ENCODE results near the gene MED10.

DNA sequence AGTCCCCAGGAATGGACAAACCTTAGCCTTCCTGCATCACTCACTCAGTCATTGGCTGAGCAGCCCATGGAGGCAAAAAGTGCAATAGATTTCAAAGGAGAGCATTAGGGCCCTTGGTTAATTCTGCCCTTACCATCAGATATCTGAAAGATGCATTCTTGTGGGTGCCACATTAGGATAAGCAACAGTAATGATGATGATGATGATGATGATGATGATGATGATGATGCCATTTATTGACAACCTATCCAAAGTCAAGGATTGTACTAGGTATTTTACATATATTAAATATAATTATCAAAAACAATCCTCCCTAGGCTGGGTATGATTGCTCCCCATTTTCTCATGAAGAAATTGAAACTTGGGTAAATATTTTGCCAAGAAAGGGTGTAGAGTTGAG is 9.6 kb upstream of the MED10 start:
- TF ChIP-seq, protein P1, sequence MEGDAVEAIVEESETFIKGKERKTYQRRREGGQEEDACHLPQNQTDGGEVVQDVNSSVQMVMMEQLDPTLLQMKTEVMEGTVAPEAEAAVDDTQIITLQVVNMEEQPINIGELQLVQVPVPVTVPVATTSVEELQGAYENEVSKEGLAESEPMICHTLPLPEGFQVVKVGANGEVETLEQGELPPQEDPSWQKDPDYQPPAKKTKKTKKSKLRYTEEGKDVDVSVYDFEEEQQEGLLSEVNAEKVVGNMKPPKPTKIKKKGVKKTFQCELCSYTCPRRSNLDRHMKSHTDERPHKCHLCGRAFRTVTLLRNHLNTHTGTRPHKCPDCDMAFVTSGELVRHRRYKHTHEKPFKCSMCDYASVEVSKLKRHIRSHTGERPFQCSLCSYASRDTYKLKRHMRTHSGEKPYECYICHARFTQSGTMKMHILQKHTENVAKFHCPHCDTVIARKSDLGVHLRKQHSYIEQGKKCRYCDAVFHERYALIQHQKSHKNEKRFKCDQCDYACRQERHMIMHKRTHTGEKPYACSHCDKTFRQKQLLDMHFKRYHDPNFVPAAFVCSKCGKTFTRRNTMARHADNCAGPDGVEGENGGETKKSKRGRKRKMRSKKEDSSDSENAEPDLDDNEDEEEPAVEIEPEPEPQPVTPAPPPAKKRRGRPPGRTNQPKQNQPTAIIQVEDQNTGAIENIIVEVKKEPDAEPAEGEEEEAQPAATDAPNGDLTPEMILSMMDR (conservative IDR thresholded peaks at IDR 0.05; ENCODE audit: low read depth in 2 of 2): no peak
- TF ChIP-seq EZH2 (IDR thresholded peaks at IDR 0.05; ENCODE audit: low read depth, unreplicated experiment) (no peak), POLR2AphosphoS5 (IDR thresholded peaks at IDR 0.05; ENCODE audit: low read depth) (no peak), ZNF114 (CRISPR knock-in tag; IDR thresholded peaks at IDR 0.05) (no peak), JUNB (IDR thresholded peaks at IDR 0.05; ENCODE audit: unreplicated experiment) (no peak), EZH2phosphoT487 (IDR thresholded peaks at IDR 0.05; ENCODE audit: unreplicated experiment) (no peak), ZNF331 (CRISPR knock-in tag; IDR thresholded peaks at IDR 0.05; ENCODE audit: low read depth) (no peak), CREB1 (CRISPR knock-in tag; IDR thresholded peaks at IDR 0.05; ENCODE audit: low read depth) (no peak), NANOG (IDR thresholded peaks at IDR 0.05; ENCODE audit: borderline replicate concordance) (no peak)
- TF ChIP-seq, protein P2, sequence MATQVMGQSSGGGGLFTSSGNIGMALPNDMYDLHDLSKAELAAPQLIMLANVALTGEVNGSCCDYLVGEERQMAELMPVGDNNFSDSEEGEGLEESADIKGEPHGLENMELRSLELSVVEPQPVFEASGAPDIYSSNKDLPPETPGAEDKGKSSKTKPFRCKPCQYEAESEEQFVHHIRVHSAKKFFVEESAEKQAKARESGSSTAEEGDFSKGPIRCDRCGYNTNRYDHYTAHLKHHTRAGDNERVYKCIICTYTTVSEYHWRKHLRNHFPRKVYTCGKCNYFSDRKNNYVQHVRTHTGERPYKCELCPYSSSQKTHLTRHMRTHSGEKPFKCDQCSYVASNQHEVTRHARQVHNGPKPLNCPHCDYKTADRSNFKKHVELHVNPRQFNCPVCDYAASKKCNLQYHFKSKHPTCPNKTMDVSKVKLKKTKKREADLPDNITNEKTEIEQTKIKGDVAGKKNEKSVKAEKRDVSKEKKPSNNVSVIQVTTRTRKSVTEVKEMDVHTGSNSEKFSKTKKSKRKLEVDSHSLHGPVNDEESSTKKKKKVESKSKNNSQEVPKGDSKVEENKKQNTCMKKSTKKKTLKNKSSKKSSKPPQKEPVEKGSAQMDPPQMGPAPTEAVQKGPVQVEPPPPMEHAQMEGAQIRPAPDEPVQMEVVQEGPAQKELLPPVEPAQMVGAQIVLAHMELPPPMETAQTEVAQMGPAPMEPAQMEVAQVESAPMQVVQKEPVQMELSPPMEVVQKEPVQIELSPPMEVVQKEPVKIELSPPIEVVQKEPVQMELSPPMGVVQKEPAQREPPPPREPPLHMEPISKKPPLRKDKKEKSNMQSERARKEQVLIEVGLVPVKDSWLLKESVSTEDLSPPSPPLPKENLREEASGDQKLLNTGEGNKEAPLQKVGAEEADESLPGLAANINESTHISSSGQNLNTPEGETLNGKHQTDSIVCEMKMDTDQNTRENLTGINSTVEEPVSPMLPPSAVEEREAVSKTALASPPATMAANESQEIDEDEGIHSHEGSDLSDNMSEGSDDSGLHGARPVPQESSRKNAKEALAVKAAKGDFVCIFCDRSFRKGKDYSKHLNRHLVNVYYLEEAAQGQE (IDR thresholded peaks at IDR 0.05; ENCODE audit: unreplicated experiment): no peak
- TF ChIP-seq, protein P3, sequence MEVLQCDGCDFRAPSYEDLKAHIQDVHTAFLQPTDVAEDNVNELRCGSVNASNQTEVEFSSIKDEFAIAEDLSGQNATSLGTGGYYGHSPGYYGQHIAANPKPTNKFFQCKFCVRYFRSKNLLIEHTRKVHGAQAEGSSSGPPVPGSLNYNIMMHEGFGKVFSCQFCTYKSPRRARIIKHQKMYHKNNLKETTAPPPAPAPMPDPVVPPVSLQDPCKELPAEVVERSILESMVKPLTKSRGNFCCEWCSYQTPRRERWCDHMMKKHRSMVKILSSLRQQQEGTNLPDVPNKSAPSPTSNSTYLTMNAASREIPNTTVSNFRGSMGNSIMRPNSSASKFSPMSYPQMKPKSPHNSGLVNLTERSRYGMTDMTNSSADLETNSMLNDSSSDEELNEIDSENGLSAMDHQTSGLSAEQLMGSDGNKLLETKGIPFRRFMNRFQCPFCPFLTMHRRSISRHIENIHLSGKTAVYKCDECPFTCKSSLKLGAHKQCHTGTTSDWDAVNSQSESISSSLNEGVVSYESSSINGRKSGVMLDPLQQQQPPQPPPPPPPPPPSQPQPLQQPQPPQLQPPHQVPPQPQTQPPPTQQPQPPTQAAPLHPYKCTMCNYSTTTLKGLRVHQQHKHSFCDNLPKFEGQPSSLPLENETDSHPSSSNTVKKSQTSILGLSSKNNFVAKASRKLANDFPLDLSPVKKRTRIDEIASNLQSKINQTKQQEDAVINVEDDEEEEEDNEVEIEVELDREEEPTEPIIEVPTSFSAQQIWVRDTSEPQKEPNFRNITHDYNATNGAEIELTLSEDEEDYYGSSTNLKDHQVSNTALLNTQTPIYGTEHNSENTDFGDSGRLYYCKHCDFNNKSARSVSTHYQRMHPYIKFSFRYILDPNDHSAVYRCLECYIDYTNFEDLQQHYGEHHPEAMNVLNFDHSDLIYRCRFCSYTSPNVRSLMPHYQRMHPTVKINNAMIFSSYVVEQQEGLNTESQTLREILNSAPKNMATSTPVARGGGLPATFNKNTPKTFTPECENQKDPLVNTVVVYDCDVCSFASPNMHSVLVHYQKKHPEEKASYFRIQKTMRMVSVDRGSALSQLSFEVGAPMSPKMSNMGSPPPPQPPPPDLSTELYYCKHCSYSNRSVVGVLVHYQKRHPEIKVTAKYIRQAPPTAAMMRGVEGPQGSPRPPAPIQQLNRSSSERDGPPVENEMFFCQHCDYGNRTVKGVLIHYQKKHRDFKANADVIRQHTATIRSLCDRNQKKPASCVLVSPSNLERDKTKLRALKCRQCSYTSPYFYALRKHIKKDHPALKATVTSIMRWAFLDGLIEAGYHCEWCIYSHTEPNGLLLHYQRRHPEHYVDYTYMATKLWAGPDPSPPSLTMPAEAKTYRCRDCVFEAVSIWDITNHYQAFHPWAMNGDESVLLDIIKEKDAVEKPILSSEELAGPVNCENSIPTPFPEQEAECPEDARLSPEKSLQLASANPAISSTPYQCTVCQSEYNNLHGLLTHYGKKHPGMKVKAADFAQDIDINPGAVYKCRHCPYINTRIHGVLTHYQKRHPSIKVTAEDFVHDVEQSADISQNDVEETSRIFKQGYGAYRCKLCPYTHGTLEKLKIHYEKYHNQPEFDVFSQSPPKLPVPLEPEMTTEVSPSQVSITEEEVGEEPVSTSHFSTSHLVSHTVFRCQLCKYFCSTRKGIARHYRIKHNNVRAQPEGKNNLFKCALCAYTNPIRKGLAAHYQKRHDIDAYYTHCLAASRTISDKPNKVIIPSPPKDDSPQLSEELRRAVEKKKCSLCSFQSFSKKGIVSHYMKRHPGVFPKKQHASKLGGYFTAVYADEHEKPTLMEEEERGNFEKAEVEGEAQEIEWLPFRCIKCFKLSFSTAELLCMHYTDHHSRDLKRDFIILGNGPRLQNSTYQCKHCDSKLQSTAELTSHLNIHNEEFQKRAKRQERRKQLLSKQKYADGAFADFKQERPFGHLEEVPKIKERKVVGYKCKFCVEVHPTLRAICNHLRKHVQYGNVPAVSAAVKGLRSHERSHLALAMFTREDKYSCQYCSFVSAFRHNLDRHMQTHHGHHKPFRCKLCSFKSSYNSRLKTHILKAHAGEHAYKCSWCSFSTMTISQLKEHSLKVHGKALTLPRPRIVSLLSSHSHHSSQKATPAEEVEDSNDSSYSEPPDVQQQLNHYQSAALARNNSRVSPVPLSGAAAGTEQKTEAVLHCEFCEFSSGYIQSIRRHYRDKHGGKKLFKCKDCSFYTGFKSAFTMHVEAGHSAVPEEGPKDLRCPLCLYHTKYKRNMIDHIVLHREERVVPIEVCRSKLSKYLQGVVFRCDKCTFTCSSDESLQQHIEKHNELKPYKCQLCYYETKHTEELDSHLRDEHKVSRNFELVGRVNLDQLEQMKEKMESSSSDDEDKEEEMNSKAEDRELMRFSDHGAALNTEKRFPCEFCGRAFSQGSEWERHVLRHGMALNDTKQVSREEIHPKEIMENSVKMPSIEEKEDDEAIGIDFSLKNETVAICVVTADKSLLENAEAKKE (CRISPR knock-in tag; IDR thresholded peaks at IDR 0.05): no peak
- TF ChIP-seq, protein P4, sequence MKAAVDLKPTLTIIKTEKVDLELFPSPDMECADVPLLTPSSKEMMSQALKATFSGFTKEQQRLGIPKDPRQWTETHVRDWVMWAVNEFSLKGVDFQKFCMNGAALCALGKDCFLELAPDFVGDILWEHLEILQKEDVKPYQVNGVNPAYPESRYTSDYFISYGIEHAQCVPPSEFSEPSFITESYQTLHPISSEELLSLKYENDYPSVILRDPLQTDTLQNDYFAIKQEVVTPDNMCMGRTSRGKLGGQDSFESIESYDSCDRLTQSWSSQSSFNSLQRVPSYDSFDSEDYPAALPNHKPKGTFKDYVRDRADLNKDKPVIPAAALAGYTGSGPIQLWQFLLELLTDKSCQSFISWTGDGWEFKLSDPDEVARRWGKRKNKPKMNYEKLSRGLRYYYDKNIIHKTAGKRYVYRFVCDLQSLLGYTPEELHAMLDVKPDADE (IDR thresholded peaks at IDR 0.05): no peak
